Skin of body (tissue), 2 donors: Measurements from ENCODE around the gene CDC20. TPM values are rescaled to one million over a fixed set of nuclear protein-coding genes. Genes with fewer than 3 reads are reported as not detected.

Source experiments
- DNase-seq: peaks from one replicate; lab custom pipeline; 2025; lab: John Stamatoyannopoulos, UW
- total RNA-seq: library from RNA; depleted of rRNA; stranded (reverse); fragments of >200 nt; gene quantifications from one replicate; pipeline ENCODE4 v1.2.3, GENCODE V29; 2014

Gene CDC20
- total RNA-seq, 1 donor from 2014 or later, result 11.2 TPM

GRCh38 chr1:43329995-43330751 lies 28.6 kb upstream of the CDC20 start:
- no peak for DNase-seq

- DNase-seq, result no peak
Observed at GRCh38 chr1:43331688-43332087, 27.1 kb upstream of the CDC20 start.

GRCh38 chr1:43334453-43335205 lies 24.2 kb upstream of the CDC20 start:
- no peak for DNase-seq

- no peak for DNase-seq
Observed at GRCh38 chr1:43337588-43337987, 21.2 kb upstream of the CDC20 start, which contains the start of gene MPL. Gene MPL (plus strand): TSS chr1:43337818. CDS start chr1:43337849, 31 bp downstream.

GRCh38 chr1:43338001-43338400 lies 20.8 kb upstream of the CDC20 start:
- DNase-seq, result no peak

- DNase-seq, result no peak
Observed at GRCh38 chr1:43339584-43340232, 19.1 kb upstream of the CDC20 start.

- DNase-seq, result no peak
Observed at GRCh38 chr1:43340559-43340958, 18.2 kb upstream of the CDC20 start.

- DNase-seq, result no peak
Observed at GRCh38 chr1:43344267-43344850, 14.4 kb upstream of the CDC20 start.

GRCh38 chr1:43345120-43345519 lies 13.7 kb upstream of the CDC20 start:
- DNase-seq, result no peak

- no peak for DNase-seq
Observed at GRCh38 chr1:43346636-43347035, 12.1 kb upstream of the CDC20 start.

- DNase-seq, result no peak
Observed at GRCh38 chr1:43348343-43348808, 10.4 kb upstream of the CDC20 start.

GRCh38 chr1:43348809-43349593 lies 9.8 kb upstream of the CDC20 start:
- DNase-seq, result no peak

GRCh38 chr1:43349594-43350306 lies 9.0 kb upstream of the CDC20 start:
- no peak for DNase-seq

- no peak for DNase-seq
Observed at GRCh38 chr1:43350976-43351375, 7.8 kb upstream of the CDC20 start.

GRCh38 chr1:43351421-43352350 lies 7.1 kb upstream of the CDC20 start:
- no peak for DNase-seq

- no peak for DNase-seq
Observed at GRCh38 chr1:43352351-43352705, 6.5 kb upstream of the CDC20 start.

- DNase-seq, result no peak
Observed at GRCh38 chr1:43352881-43353280, 5.9 kb upstream of the CDC20 start.

GRCh38 chr1:43354471-43354870 lies 4.3 kb upstream of the CDC20 start:
- DNase-seq, result no peak

GRCh38 chr1:43354936-43355335 lies 3.8 kb upstream of the CDC20 start:
- no peak for DNase-seq
